ENCODE measurements around the gene WNK3. TPM values are rescaled to one million over a fixed set of nuclear protein-coding genes. Genes with fewer than 3 reads are reported as not detected.

Gene WNK3
- total and polyA plus RNA-seq, 2 donors (not counting 3 experiments of a cell fraction or from before 2014, with no cell fraction given) = 0.30 to 2.7 TPM

DNA sequence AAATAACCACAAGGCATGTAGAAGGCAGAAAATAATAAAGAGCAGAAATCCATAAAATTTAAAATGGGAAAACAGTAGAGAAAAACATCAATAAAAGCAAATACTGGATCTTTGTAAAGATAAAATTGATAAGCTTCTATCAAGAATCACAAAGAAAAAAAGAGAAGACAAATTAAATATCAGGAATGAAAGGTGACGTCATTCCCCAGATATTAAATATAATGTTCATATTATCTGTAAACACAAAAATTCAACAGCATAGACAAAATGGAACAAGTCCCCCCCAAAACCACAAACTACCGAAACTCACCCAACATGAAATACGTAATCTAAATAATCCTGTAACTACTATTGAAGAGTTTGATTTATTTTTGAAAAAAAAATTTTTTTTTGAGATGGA, 144.2 kb downstream of the WNK3 start:
- no TSS peak for BruUV-seq (replicated peaks)
- H3K79me2 ChIP-seq (ENCODE audit: control insufficient read depth, insufficient read depth, low read length) = no peaks in the 10 kb centered on the region
- ChIA-PET CTCF (no interaction called here), POLR2A (no interaction called here)
- intact Hi-C loops (cut with micrococcal nuclease) (no loop called here), dilution Hi-C loops (cut with MboI; ENCODE audit: extremely low pct_ligation_motif_present, low sequenced_read_pairs) (no loop called here)
- no peaks in the 10 kb centered on the region for H3K9me3 ChIP-seq (replicated peaks; ENCODE audit: control insufficient read depth, insufficient read depth, low read length)
- H3K4me1 ChIP-seq (ENCODE audit: control insufficient read depth, extremely low read depth, insufficient read depth, low read length) = no peaks in the 10 kb centered on the region
- TF ChIP-seq JUN (IDR thresholded peaks at IDR 0.05; ENCODE audit: borderline replicate concordance, insufficient read depth, insufficient read length, low read depth) = no peak
- no peak for TF ChIP-seq MYC (IDR thresholded peaks at IDR 0.05; ENCODE audit: low read depth, low read length)
- TF ChIP-seq, protein P1, sequence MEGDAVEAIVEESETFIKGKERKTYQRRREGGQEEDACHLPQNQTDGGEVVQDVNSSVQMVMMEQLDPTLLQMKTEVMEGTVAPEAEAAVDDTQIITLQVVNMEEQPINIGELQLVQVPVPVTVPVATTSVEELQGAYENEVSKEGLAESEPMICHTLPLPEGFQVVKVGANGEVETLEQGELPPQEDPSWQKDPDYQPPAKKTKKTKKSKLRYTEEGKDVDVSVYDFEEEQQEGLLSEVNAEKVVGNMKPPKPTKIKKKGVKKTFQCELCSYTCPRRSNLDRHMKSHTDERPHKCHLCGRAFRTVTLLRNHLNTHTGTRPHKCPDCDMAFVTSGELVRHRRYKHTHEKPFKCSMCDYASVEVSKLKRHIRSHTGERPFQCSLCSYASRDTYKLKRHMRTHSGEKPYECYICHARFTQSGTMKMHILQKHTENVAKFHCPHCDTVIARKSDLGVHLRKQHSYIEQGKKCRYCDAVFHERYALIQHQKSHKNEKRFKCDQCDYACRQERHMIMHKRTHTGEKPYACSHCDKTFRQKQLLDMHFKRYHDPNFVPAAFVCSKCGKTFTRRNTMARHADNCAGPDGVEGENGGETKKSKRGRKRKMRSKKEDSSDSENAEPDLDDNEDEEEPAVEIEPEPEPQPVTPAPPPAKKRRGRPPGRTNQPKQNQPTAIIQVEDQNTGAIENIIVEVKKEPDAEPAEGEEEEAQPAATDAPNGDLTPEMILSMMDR (IDR thresholded peaks at IDR 0.05; ENCODE audit: extremely low read depth in 1 of 2, insufficient read depth in 1 of 2, low read depth in 1 of 2, low read length in 2 of 2) = no peak
- TF ChIP-seq FOS (IDR thresholded peaks at IDR 0.05; ENCODE audit: borderline replicate concordance, insufficient read depth, low read length) = no peak
- no peak for TF ChIP-seq POLR2A (IDR thresholded peaks at IDR 0.05; ENCODE audit: low read depth, low read length)
- TF ChIP-seq GATA2 (IDR thresholded peaks at IDR 0.05; ENCODE audit: insufficient read depth, insufficient read length, low read depth, low read length) = no peak
- no peak for TF ChIP-seq EZH2 (IDR thresholded peaks at IDR 0.05; ENCODE audit: borderline replicate concordance, low read depth, low read length, severe bottlenecking)
- TF ChIP-seq POLR2AphosphoS5 (IDR thresholded peaks at IDR 0.05; ENCODE audit: insufficient read depth, low read depth, low read length) = no peak
- TF ChIP-seq, protein P2, sequence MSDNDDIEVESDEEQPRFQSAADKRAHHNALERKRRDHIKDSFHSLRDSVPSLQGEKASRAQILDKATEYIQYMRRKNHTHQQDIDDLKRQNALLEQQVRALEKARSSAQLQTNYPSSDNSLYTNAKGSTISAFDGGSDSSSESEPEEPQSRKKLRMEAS (IDR thresholded peaks at IDR 0.05; ENCODE audit: insufficient read depth, insufficient read length) = no peak
- H2AFZ ChIP-seq (ENCODE audit: low read depth, low read length) = no peak overlapping the region
- no peaks in the 10 kb centered on the region for H3K27me3 ChIP-seq (ENCODE audit: control insufficient read depth in 2 of 2, insufficient read depth in 2 of 2, low read length in 2 of 2)
- H3K9ac ChIP-seq (replicated peaks; ENCODE audit: extremely low read depth, insufficient read depth, low read length) = no peak overlapping the region
- H3K36me3 ChIP-seq (ENCODE audit: control insufficient read depth in 2 of 2, extremely low read depth in 1 of 2, insufficient read depth in 2 of 2, low read length in 2 of 2) = no peaks in the 10 kb centered on the region
- FAIRE-seq (peak; percentile 40), DNase-seq (ENCODE audit: low read depth, low spot score) (no peak)
- H3K9me1 ChIP-seq (replicated peaks; ENCODE audit: control insufficient read depth, extremely low read depth, insufficient read depth, low read length) = no peaks in the 10 kb centered on the region
- H3K27ac ChIP-seq (ENCODE audit: insufficient read depth, low read depth, low read length) = no peak overlapping the region
- H4K20me1 ChIP-seq (replicated peaks; ENCODE audit: control insufficient read depth, extremely low read depth, insufficient read depth, low read length) = no peaks in the 10 kb centered on the region
- H3K4me3 ChIP-seq (replicated peaks in 1 of 3; ENCODE audit: insufficient read depth in 1 of 3, low read depth in 1 of 3, low read length in 3 of 3) = no peak overlapping the region
- no peak overlapping the region for H3K4me2 ChIP-seq (ENCODE audit: insufficient read depth, low read length)
